ENCODE data around the gene KRT81.

- no peak for TF ChIP-seq CTCF (IDR thresholded peaks at IDR 0.05)
- TF ChIP-seq POLR2A (IDR thresholded peaks at IDR 0.05) = no peak
- TF ChIP-seq POLR2AphosphoS5 (IDR thresholded peaks at IDR 0.05) = peak; percentile 78
- TF ChIP-seq EP300 (IDR thresholded peaks at IDR 0.05) = no peak
Measured at GRCh38 chr12:52243856-52244614, 47.3 kb downstream of the KRT81 start.

Measured in gastroesophageal sphincter (tissue), 3 donors.